GM21526 (cell line): ENCODE measurements around the gene TRPM6.
A peak's percentile ranks its signal among the peaks of the same experiment; 100 is the strongest.

Experiments
- ATAC-seq: cut with Tn5 transposase; IDR thresholded peaks from one replicate; pipeline ENCODE4 v1.9.1; 2021; ENCODE audit warnings: moderate library complexity; ENCODE audit not compliant: unreplicated experiment, low FRiP score

TRPM6 gene

GRCh38 chr9:74775396-74775795, 112.3 kb downstream of the TRPM6 start:
- ATAC-seq, result no peak

DNA sequence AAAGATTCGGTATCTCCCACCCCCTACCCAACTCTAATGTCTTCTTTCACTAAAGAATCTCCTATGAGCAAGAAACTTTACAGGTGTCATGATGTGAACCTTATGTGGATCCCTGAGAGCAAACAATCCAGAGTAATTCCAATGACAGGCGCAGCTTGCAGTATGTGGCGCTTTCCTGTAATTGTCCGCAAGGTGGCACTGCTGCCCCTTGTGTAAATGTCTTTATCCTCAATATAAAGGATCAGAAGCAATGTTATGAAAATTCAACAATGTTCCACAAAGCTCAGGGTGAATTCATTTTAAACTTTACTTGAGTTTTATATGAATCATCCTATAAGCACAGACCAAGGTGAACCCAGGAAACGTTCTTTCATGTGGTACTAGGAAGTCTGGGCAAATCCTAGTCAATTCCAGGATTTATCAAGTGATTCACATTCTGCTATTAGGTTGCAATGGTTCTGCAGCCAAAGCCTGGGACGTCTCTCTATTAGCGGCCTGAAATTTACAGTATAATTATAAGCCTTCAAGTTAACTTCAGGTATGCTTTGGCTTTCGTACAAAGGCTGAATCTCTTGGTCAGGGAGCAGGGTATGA, 113.7 kb downstream of the TRPM6 start:
- peak; percentile 48 for ATAC-seq

- ATAC-seq, result peak; percentile 46
Observed at GRCh38 chr9:74772121-74772520, 115.6 kb downstream of the TRPM6 start.

- no peak for ATAC-seq
Observed at GRCh38 chr9:74771672-74772071, 116.0 kb downstream of the TRPM6 start.

GRCh38 chr9:74771262-74771585, 116.5 kb downstream of the TRPM6 start:
- ATAC-seq, result no peak

DNA sequence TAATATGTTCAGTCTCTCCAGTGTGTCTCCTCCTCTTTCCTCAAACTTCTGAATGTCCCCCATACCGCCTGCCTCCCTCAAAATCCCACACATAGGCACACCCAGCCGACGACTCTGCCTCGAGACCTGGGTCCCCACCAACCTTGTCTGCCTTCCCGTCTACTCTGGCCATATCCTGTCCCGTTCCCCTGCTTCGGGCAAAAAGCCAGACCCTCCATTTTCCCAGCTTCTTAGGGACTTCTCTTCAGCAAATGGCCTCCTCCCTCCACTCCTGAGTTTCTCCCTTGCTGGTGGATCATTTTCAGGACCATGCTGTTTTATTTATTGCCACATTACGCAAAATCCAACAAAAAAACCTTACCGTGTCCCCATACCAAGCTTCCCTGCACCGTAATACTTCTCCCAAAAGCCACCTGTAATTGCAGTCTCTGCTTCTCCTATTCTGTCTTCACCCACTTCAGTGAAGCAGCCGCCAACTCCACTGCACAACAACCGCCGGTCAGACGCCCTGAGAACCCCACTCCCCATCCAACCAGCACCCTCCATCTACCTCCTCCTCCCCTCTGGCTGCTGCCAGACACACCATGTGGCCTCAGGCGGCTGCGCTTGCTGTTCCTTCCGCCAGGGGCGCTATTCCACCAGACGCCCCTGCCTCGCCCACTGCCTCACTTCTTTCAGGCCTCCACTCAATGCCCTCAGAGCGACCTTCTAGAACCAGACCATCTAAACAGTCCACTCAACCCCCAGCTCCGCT, 117.0 kb downstream of the TRPM6 start:
- peak; percentile 76 for ATAC-seq

- no peak for ATAC-seq
Observed at GRCh38 chr9:74765481-74765971, 122.2 kb downstream of the TRPM6 start.

DNA sequence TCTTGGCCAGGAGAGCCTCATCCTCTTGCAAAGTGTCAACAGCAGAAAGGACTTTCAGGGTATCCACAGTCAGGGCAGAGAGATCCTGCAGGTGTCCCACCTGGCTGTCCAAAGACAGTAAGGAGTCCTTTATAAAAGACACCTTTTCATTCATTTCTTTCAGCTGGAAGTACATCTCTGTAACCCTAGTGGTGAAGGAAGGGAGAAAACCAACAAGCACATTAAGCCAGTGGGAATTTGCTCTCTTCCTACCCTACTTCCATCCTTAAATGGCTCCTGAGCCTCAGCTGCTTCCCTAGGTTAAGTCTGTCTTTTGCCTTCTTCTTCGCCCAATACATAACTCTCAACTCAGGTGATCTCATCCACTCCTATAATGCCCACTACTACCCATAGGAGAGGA, 124.8 kb downstream of the TRPM6 start:
- no peak for ATAC-seq

GRCh38 chr9:74760031-74760700, 127.6 kb downstream of the TRPM6 start:
- ATAC-seq, result no peak

GRCh38 chr9:74755999-74756398, 131.7 kb downstream of the TRPM6 start:
- ATAC-seq, result no peak

DNA sequence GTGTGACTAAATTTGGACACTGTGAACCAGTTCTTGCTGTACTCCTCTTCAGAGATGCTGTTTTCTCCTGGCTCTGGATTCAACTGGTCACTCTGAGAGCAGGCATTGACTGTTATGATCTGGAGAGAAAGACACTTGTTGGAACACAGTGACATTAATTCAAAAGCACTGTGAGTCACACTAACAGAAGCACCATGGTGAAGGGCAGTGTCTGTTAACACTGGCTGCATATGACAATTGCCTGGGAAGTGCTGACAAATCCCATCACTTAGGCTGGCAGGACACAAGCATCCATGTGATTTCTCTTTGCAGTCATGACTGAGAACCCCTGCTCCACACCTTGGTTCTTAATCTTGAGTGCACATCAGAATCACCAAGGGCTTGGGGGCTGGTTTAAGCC, 132.4 kb downstream of the TRPM6 start:
- ATAC-seq, result no peak

- no peak for ATAC-seq
Observed at GRCh38 chr9:74753650-74754049, 134.1 kb downstream of the TRPM6 start.

GRCh38 chr9:74748966-74749365, 138.8 kb downstream of the TRPM6 start:
- ATAC-seq, result no peak

GRCh38 chr9:74742792-74743730, 144.7 kb downstream of the TRPM6 start:
- ATAC-seq, result no peak

DNA sequence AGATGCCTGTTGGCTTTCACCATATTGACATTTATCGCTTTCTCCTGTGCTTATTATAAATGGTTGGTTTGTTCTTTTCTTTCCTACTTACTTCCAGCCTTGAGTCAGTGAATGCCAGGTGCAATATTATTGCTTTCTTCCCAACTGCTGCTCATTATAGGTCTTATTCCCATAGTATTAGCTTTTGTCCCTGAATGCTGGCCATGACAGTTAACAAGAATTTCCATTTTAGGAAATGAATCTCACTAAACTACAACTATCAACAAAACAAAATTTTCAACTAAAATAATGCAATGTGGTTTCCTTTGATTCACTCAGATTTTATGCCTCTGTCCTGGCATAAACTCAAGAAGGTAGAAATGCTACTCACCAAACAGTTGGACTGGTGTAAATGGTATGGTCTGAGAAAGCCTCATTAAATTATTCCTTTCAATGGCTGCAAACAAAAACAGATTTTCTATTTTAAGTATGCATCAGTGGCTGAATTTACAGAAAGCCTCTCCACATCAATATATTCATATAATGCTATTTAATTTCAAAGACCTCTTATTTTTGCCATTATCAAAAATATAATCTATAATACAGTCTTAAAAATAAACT, 145.4 kb downstream of the TRPM6 start:
- ATAC-seq, result no peak

- no peak for ATAC-seq
Observed at GRCh38 chr9:74736646-74737045, 151.1 kb downstream of the TRPM6 start.

DNA sequence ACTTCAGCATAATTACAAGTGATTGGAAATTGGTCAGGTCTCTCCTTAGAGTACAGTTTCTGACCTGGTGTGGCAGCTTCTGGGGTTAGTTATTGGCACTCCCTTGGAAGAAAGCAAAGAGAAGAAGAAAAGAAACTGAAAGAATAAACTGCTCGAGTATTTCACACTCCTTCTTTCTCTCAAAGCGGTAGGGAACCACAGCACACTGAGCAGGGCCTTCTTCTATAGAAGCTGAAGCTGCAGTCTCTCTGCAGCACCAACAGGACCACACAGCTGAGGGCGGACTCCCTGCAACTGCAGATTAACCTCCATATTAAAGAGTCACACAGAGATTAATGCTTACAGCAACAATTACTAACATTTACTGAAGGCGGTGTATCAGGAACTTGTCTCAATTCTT, 152.0 kb downstream of the TRPM6 start:
- no peak for ATAC-seq

DNA sequence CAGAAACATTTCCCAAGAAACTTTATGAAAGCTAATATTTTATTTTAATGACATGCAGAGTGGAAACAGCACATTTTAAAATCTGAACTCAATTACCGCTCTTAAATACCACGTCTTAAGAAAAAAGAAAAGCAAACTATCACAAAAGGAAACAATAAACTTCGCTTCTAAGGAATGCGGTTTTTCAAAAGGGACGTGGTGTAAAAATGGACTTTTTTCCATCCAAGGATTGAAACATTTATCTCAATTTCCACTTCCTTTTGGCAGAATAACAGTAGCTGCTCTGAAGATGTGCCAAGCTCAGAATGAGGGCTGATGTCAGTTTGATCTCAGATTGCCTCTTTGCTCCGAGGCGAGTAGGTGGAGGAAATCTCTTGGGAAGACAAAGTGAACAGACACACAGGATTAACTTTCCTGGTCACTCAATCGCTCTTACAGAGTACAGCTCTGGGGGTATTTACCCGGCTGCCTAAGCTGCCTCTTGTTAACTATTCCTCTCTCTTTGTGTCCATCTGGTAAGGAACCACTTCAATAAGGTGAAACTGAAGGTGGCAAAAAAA, 158.5 kb downstream of the TRPM6 start:
- no peak for ATAC-seq

DNA sequence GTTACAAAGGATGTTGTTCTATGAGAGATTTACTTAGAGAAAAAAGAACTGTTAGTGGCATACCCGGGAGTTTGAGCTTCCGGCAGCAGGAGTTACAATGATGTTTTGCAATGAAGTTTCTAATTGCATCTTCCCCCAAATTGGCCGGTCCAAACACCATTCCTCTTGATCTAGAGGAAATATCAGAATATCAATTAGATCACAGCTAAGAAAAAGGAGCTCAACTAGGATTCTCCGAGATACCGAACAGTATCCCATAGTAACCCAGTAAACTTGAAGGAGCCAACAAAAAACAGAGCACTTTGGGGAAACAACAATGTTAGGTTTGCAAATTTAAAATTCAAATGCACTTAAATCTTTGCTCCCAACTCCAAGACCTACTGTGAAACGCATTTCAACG, 159.5 kb downstream of the TRPM6 start:
- ATAC-seq, result no peak

DNA sequence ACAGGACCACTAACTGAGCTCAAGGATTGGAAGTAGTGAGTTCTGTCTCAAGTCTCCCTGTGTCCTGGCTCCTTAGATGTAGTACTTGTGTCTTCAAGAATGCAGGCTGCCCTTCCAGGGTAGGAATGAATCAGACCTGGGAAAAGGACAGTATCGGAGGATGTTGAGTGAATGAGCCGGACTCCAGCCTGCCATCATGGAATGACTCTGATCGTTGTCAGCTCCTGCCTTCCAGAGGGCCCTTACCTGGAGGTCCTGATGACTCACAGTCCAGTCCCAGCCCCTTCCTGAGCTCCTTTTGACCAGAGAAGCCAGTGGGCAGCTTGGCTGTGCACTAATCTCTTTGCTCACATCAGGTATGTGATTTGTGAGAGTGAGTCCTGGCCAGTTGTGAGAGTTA, 161.1 kb downstream of the TRPM6 start:
- no peak for ATAC-seq
